H1 (cell line): ENCODE results near the gene ADCY1. TPM values are rescaled to one million over a fixed set of nuclear protein-coding genes. Genes with fewer than 3 reads are reported as not detected.

Experiments used
- CTCF ChIA-PET: fragments of 300-600 bp; sonication (Branson Sonifier 250); formaldehyde crosslinking; loops from one replicate; lab custom pipeline; 2021; ENCODE audit not compliant: partially characterized antibody; lab: Charles Lee
- POLR2A ChIA-PET: fragments of 300-600 bp; sonication (Branson Sonifier 250); formaldehyde crosslinking; loops from one replicate; lab custom pipeline; 2021; ENCODE audit warnings: inconsistent platforms; ENCODE audit not compliant: partially characterized antibody; lab: Charles Lee
- DNase-seq, 2 experiments: peaks; one replicate each; pipeline versions ENCODE4 v3.0.0 to v3.0.0-alpha.2; 2010 to 2022; ENCODE audit warnings: low spot score in 2 of 2, low read depth in 1 of 2, mixed read lengths in 1 of 2
- FAIRE-seq: peaks from 2 replicates; lab custom pipeline; 2011; peaks lifted over from hg19 to GRCh38; lab: Jason Lieb, UNC
- H2AFZ ChIP-seq: 2 replicates; pipeline ENCODE4 v1.8.1; 2012; ENCODE audit warnings: low read length, inconsistent platforms
- H2AK5ac ChIP-seq: 2 replicates; pipeline ENCODE4 v1.6.1; 2013; ENCODE audit warnings: low read depth, low read length
- H2BK120ac ChIP-seq: replicated peaks from 2 replicates; pipeline ENCODE3; 2013; ENCODE audit warnings: low read depth, low read length, inconsistent platforms
- H2BK12ac ChIP-seq: 2 replicates; pipeline ENCODE4 v1.6.1; 2013; ENCODE audit warnings: low read depth, low read length
- H2BK15ac ChIP-seq: 2 replicates; pipeline ENCODE4 v1.6.1; 2013; ENCODE audit warnings: low read length
- H2BK20ac ChIP-seq: 2 replicates; pipeline ENCODE4 v1.6.1; 2013; ENCODE audit warnings: low read length
- H2BK5ac ChIP-seq: 2 replicates; pipeline ENCODE4 v1.6.1; 2013; ENCODE audit warnings: low read depth, low read length
- H3K14ac ChIP-seq: 2 replicates; pipeline ENCODE4 v1.6.1; 2013; ENCODE audit warnings: inconsistent platforms; ENCODE audit not compliant: insufficient read length
- H3K18ac ChIP-seq: 2 replicates; pipeline ENCODE4 v1.6.1; 2013; ENCODE audit warnings: low read length; ENCODE audit errors: extremely low read depth
- H3K23ac ChIP-seq: 2 replicates; pipeline ENCODE4 v1.6.1; 2013; ENCODE audit warnings: inconsistent platforms; ENCODE audit not compliant: insufficient read length
- H3K23me2 ChIP-seq: 2 replicates; pipeline ENCODE4 v1.6.1; 2013; ENCODE audit warnings: low read depth, low read length
- H3K27ac ChIP-seq: 2 replicates; pipeline ENCODE4 v1.6.1; 2011; ENCODE audit warnings: low read depth, low read length, inconsistent platforms
- H3K27me3 ChIP-seq, 4 experiments: replicated peaks in 1 of 4; 1 replicate in 1 of 4; 2 replicates in 3 of 4; pipeline versions ENCODE4 v1.6.1 to v1.8.1; 2011 to 2013; ENCODE audit warnings: low read length in 3 of 4, mild to moderate bottlenecking in 3 of 4, inconsistent platforms in 2 of 4, mixed read lengths in 2 of 4, moderate library complexity in 1 of 4; ENCODE audit not compliant: control insufficient read depth in 3 of 4, insufficient read depth in 3 of 4; ENCODE audit errors: extremely low read depth in 1 of 4
- H3K36me3 ChIP-seq, 4 experiments: 2 replicates each; pipeline versions ENCODE4 v1.6.1 to v1.8.1; 2011 to 2013; ENCODE audit warnings: mild to moderate bottlenecking in 4 of 4, low read length in 3 of 4, moderate library complexity in 2 of 4, control low read depth in 1 of 4, inconsistent platforms in 1 of 4; ENCODE audit not compliant: insufficient read depth in 4 of 4, control insufficient read depth in 2 of 4
- H3K4ac ChIP-seq: replicated peaks from 2 replicates; pipeline ENCODE3; 2013; ENCODE audit warnings: low read length, low read depth, mixed read lengths, inconsistent platforms; ENCODE audit not compliant: insufficient read length
- H3K4me1 ChIP-seq, 4 experiments: replicated peaks in 1 of 4; 1 replicate in 1 of 4; 2 replicates in 3 of 4; pipeline versions ENCODE4 v1.6.1 to v1.8.1; 2011 to 2013; ENCODE audit warnings: low read length in 3 of 4, inconsistent platforms in 2 of 4, mixed read lengths in 1 of 4; ENCODE audit not compliant: insufficient read depth in 4 of 4, control insufficient read depth in 3 of 4
- H3K4me2 ChIP-seq, 2 experiments: 2 replicates each; pipeline versions ENCODE4 v1.6.1 to v1.8.1; 2011 to 2013; ENCODE audit warnings: low read depth in 2 of 2, low read length in 2 of 2, control low read depth in 1 of 2, inconsistent platforms in 1 of 2, mild to moderate bottlenecking in 1 of 2; ENCODE audit not compliant: insufficient read depth in 1 of 2
- H3K4me3 ChIP-seq, 4 experiments: fragments of 200-600, 300-600 bp in 1 of 4; sonication (generic), shearing (Covaris generic), sonication (Bioruptor Twin) in 1 of 4; 2 replicates each; pipeline versions ENCODE4 v1.5.1 to v1.8.1; 2011 to 2016; ENCODE audit warnings: low read length in 4 of 4, low read depth in 3 of 4, control low read depth in 2 of 4, inconsistent platforms in 2 of 4, mild to moderate bottlenecking in 2 of 4, mixed read lengths in 1 of 4, moderate library complexity in 1 of 4; ENCODE audit not compliant: insufficient read depth in 2 of 4; ENCODE audit errors: extremely low read depth in 1 of 4
- H3K56ac ChIP-seq: replicated peaks from 2 replicates; pipeline ENCODE3; 2013; ENCODE audit warnings: low read depth, mild to moderate bottlenecking, mixed read lengths, low read length, inconsistent platforms; ENCODE audit not compliant: insufficient read length
- H3K79me1 ChIP-seq: 2 replicates; pipeline ENCODE4 v1.6.1; 2013; ENCODE audit warnings: low read depth, low read length, control low read depth
- H3K79me2 ChIP-seq, 2 experiments: 2 replicates each; pipeline versions ENCODE4 v1.6.1 to v1.8.1; 2012 to 2013; ENCODE audit warnings: low read length in 2 of 2, mild to moderate bottlenecking in 2 of 2, inconsistent platforms in 1 of 2; ENCODE audit not compliant: insufficient read depth in 2 of 2, control insufficient read depth in 1 of 2
- H3K9ac ChIP-seq, 4 experiments: replicated peaks in 1 of 4; 1 replicate in 1 of 4; 2 replicates in 3 of 4; pipeline versions ENCODE4 v1.6.1 to v1.8.1; 2011 to 2013; ENCODE audit warnings: low read depth in 3 of 4, low read length in 3 of 4, control low read depth in 2 of 4, mild to moderate bottlenecking in 2 of 4, moderate library complexity in 2 of 4, inconsistent platforms in 1 of 4; ENCODE audit errors: extremely low read depth in 1 of 4
- H3K9me3 ChIP-seq, 2 experiments: 2 replicates each; pipeline versions ENCODE4 v1.6.1 to v1.8.1; 2012 to 2013; ENCODE audit warnings: mild to moderate bottlenecking in 2 of 2, moderate library complexity in 2 of 2, control low read depth in 1 of 2, inconsistent platforms in 1 of 2, low read depth in 1 of 2, low read length in 1 of 2, mixed read lengths in 1 of 2; ENCODE audit not compliant: insufficient read depth in 2 of 2
- H4K20me1 ChIP-seq, 2 experiments: replicated peaks in 1 of 2; 2 replicates each; pipeline versions ENCODE3 to v1.8.1; 2011 to 2013; ENCODE audit warnings: inconsistent platforms in 2 of 2, low read length in 2 of 2, mild to moderate bottlenecking in 1 of 2; ENCODE audit not compliant: insufficient read depth in 2 of 2, control insufficient read depth in 1 of 2
- H4K5ac ChIP-seq: 2 replicates; pipeline ENCODE4 v1.6.1; 2013; ENCODE audit warnings: low read length, low read depth, mixed read lengths, inconsistent platforms; ENCODE audit not compliant: insufficient read length
- H4K8ac ChIP-seq: 2 replicates; pipeline ENCODE4 v1.8.0; 2013; ENCODE audit warnings: mild to moderate bottlenecking, moderate library complexity, low read length, inconsistent platforms; ENCODE audit not compliant: insufficient read depth; ENCODE audit errors: extremely low read depth
- H4K91ac ChIP-seq: replicated peaks from 2 replicates; pipeline ENCODE3; 2013; ENCODE audit warnings: low read length, mixed read lengths, inconsistent platforms; ENCODE audit not compliant: insufficient read length
- EP300 ChIP-seq, 2 experiments: IDR thresholded peaks; 1 replicate in 1 of 2; 2 replicates in 1 of 2; pipeline ENCODE4 v1.6.1; 2011 to 2012; ENCODE audit warnings: low read depth in 2 of 2, low read length in 2 of 2, mild to moderate bottlenecking in 2 of 2, borderline replicate concordance in 1 of 2, inconsistent platforms in 1 of 2, moderate library complexity in 1 of 2
- FOSL1 ChIP-seq: IDR thresholded peaks from 2 replicates; pipeline ENCODE4 v1.6.1; 2011; ENCODE audit warnings: mild to moderate bottlenecking, low read depth, low read length, moderate library complexity; ENCODE audit not compliant: insufficient read depth
- HDAC2 ChIP-seq, 2 experiments: fragments of 300-600 bp in 1 of 2; sonication (generic) in 1 of 2; IDR thresholded peaks; 2 replicates each; pipeline ENCODE4 v1.6.1; 2011 to 2012; ENCODE audit warnings: low read depth in 2 of 2, low read length in 2 of 2, mild to moderate bottlenecking in 2 of 2, moderate library complexity in 2 of 2, borderline replicate concordance in 1 of 2, inconsistent platforms in 1 of 2
- HDAC6 ChIP-seq: IDR thresholded peaks from one replicate; pipeline ENCODE4 v1.7.1; 2012; ENCODE audit warnings: low read depth, mild to moderate bottlenecking, inconsistent platforms, low read length, moderate library complexity
- JUND ChIP-seq: IDR thresholded peaks from 2 replicates; pipeline ENCODE4 v1.6.1; 2011; ENCODE audit warnings: mild to moderate bottlenecking, improper control_type of control experiment, low read length
- MAX ChIP-seq: IDR thresholded peaks from 2 replicates; pipeline ENCODE4 v1.6.1; 2012; ENCODE audit warnings: inconsistent platforms
- POLR2A ChIP-seq, 2 experiments: IDR thresholded peaks; 1 replicate in 1 of 2; 2 replicates in 1 of 2; pipeline ENCODE4 v1.6.1; 2011; ENCODE audit warnings: low read depth in 2 of 2, low read length in 2 of 2, mild to moderate bottlenecking in 2 of 2; ENCODE audit errors: control extremely low read depth in 1 of 2
- POU5F1 ChIP-seq: IDR thresholded peaks from 2 replicates; pipeline ENCODE4 v1.6.1; 2011; ENCODE audit warnings: low read depth, mild to moderate bottlenecking, low read length, moderate library complexity
- RFX5 ChIP-seq: IDR thresholded peaks from 2 replicates; pipeline ENCODE4 v1.6.1; 2011; ENCODE audit warnings: low read depth, low read length, improper control_type of control experiment, borderline replicate concordance
- RXRA ChIP-seq: IDR thresholded peaks from 2 replicates; pipeline ENCODE4 v1.6.1; 2011; ENCODE audit warnings: low read depth, mild to moderate bottlenecking, low read length, moderate library complexity; ENCODE audit not compliant: insufficient read depth
- SAP30 ChIP-seq: fragments of 300-600 bp; sonication (generic); IDR thresholded peaks from 2 replicates; pipeline ENCODE4 v1.7.1; 2012; ENCODE audit warnings: low read length, moderate library complexity, mild to moderate bottlenecking, inconsistent platforms; ENCODE audit not compliant: insufficient read depth, insufficient replicate concordance
- TAF1 ChIP-seq: IDR thresholded peaks from 2 replicates; pipeline ENCODE4 v1.6.1; 2011; ENCODE audit warnings: mild to moderate bottlenecking, low read depth, low read length
- TBP ChIP-seq: IDR thresholded peaks from 2 replicates; pipeline ENCODE4 v1.6.1; 2011; ENCODE audit warnings: low read depth, low read length, improper control_type of control experiment
- WGBS, 2 experiments: shearing (Covaris generic) in 1 of 2; methylation state at CpG; one replicate each; pipeline versions ENCODE4 v1.1.6 to v1.1.7; 2013 to 2015; ENCODE audit warnings: low lambda C conversion rate in 2 of 2, mixed read lengths in 2 of 2, inconsistent platforms in 1 of 2, low coverage in 1 of 2, missing lambda C conversion rate in 1 of 2; ENCODE audit not compliant: insufficient replicate concordance in 2 of 2, insufficient coverage in 1 of 2, insufficient read length in 1 of 2; ENCODE audit errors: extremely low coverage in 1 of 2, missing lambda C conversion rate in 1 of 2; 5-methylcytosine and 5-hydroxymethylcytosine counted together
- polyA plus RNA-seq, 7 experiments: library from polyadenylated mRNA; depleted of rRNA in 3 of 7; stranded (reverse) in 5 of 7; unstranded in 2 of 7; fragments of >200 nt in 5 of 7; fragments of 200-250 nt in 2 of 7; gene quantifications; 1 replicate in 5 of 7; 2 replicates in 1 of 7; 4 replicates in 1 of 7; pipeline versions ENCODE4 v1.2.1 to v1.2.3, GENCODE V29; 2011 to 2013; ENCODE audit warnings: missing spikeins in 2 of 7, mixed read lengths in 2 of 7
- total RNA-seq: library from RNA; stranded (reverse); fragmentation: NEBNext Ultra II Directional; extraction: Animal tissue kit (Norgen Biotek cat#: 25700); gene quantifications from 2 replicates; pipeline ENCODE4 v1.2.1, GENCODE V29; 2021

Gene ADCY1
- total and polyA plus RNA-seq, 2 of the 8 experiments (the other 6 are each of a cell fraction or from before 2014, with no cell fraction given) = 7.9 to 26.9 TPM

GRCh38 chr7:45692031-45692430, 117.9 kb downstream of the ADCY1 start:
- no peak overlapping the region for H2BK15ac ChIP-seq
- POLR2A ChIA-PET = no interaction called here
- no peak for TF ChIP-seq TBP
- no peak for TF ChIP-seq HDAC2 (IDR thresholded peaks at IDR 0.05; ENCODE audit: borderline replicate concordance in 1 of 2, low read depth in 2 of 2, low read length in 2 of 2)
- TF ChIP-seq EP300 (IDR thresholded peaks at IDR 0.05; ENCODE audit: borderline replicate concordance in 1 of 2, low read depth in 2 of 2, low read length in 2 of 2) = no peak
- no peak for TF ChIP-seq JUND
- TF ChIP-seq HDAC6 = no peak
- TF ChIP-seq FOSL1 = no peak
- no peak for TF ChIP-seq POU5F1
- TF ChIP-seq RFX5 = no peak
- no peak for TF ChIP-seq POLR2A (IDR thresholded peaks at IDR 0.05; ENCODE audit: control extremely low read depth in 1 of 2, low read depth in 2 of 2, low read length in 2 of 2)
- no peak for TF ChIP-seq RXRA
- TF ChIP-seq SAP30 = no peak
- no peak for TF ChIP-seq TAF1
- TF ChIP-seq MAX = no peak

More at GRCh38 chr7:45692031-45692430, 117.9 kb downstream of the ADCY1 start:
- H2BK20ac ChIP-seq = no peak overlapping the region
- no peaks in the 10 kb centered on the region for H3K23me2 ChIP-seq
- peaks cover 0 to 3% (median 3%) of the 10 kb centered on the region in 4 experiments; a peak in 4 of 8 replicates for H3K36me3 ChIP-seq
- no peak overlapping the region for H3K23ac ChIP-seq
- DNase-seq (peak in 1 of 2 experiments; percentile 14), FAIRE-seq (no peak)
- no peak overlapping the region for H3K27ac ChIP-seq
- H2BK5ac ChIP-seq = no peak overlapping the region
- peaks cover 0 to 3% (median 0%) of the 10 kb centered on the region in 4 experiments; a peak in 1 of 7 replicates for H3K4me1 ChIP-seq
- no peak overlapping the region for H3K14ac ChIP-seq
- no peak overlapping the region for H3K56ac ChIP-seq
- H3K4me2 ChIP-seq = no peak overlapping the region
- H4K20me1 ChIP-seq = peaks cover 0 to 2% of the 10 kb centered on the region in 2 experiments
- no peak overlapping the region for H2AFZ ChIP-seq
- H4K91ac ChIP-seq = no peak overlapping the region
- H3K9ac ChIP-seq = no peak overlapping the region
- no peak overlapping the region for H2AK5ac ChIP-seq
- no peak overlapping the region; the same call in 1 of the 2 replicates for H4K8ac ChIP-seq
- CTCF ChIA-PET = interaction anchor here (1.0 kb wide), 1 partner anchor 29 kb away, joined by 3 read pairs; no protein-coding TSS in a partner anchor
- H3K18ac ChIP-seq = no peak overlapping the region
- H2BK120ac ChIP-seq = no peak overlapping the region
- H3K79me2 ChIP-seq = no peaks in the 10 kb centered on the region
- H2BK12ac ChIP-seq = no peak overlapping the region
- no peaks in the 10 kb centered on the region for H3K9me3 ChIP-seq
- no peak overlapping the region for H4K5ac ChIP-seq
- H3K4ac ChIP-seq = no peak overlapping the region
- WGBS, 2 experiments = 95% methylated on average over 3 of the region's 3 CpGs; no CpG with 5 or more reads in 1 of the 2 experiments
- no peaks in the 10 kb centered on the region for H3K27me3 ChIP-seq
- H3K79me1 ChIP-seq = peaks cover 3% of the 10 kb centered on the region; the same call in 1 of the 2 replicates
- H3K4me3 ChIP-seq = no peak overlapping the region
